GM12873 (cell line): Measurements from ENCODE around the gene MPDZ.

Source experiments
- CTCF ChIP-seq: IDR thresholded peaks from 2 replicates; pipeline ENCODE4 v1.5.1; 2012; ENCODE audit warnings: low read depth, mild to moderate bottlenecking, moderate library complexity, low read length, control low read depth; ENCODE audit not compliant: insufficient read depth; ENCODE audit errors: missing control alignments

Gene MPDZ

GRCh38 chr9:13127131-13127530 is 152.4 kb downstream of the MPDZ start:
- TF ChIP-seq CTCF: no peak

- no peak for TF ChIP-seq CTCF
Observed at GRCh38 chr9:13125261-13125660, 154.2 kb downstream of the MPDZ start.

- no peak for TF ChIP-seq CTCF
Observed at GRCh38 chr9:13122756-13123369, 156.6 kb downstream of the MPDZ start.

- TF ChIP-seq CTCF: no peak
Observed at GRCh38 chr9:13118313-13118712, 161.2 kb downstream of the MPDZ start.

GRCh38 chr9:13116292-13116691 is 163.2 kb downstream of the MPDZ start:
- no peak for TF ChIP-seq CTCF

- no peak for TF ChIP-seq CTCF
Observed at GRCh38 chr9:13113751-13114150, 165.7 kb downstream of the MPDZ start.

GRCh38 chr9:13113216-13113615 is 166.3 kb downstream of the MPDZ start:
- TF ChIP-seq CTCF: no peak
